ENCODE data around the gene PPM1F. TPM values are rescaled to one million over a fixed set of nuclear protein-coding genes. Genes with fewer than 3 reads are reported as not detected.
A peak's percentile ranks its signal among the peaks of the same experiment; 100 is the strongest.
"Not testable (repeated sequence)": the region's sequence is repeated elsewhere in the genome, so short reads cannot be mapped to it uniquely, and the experiment has no call there.

PPM1F gene
- total RNA-seq, 1 experiment from 2014 or later = 9.2 TPM

- DNase-seq (ENCODE audit: low spot score) = no peak
Observed at GRCh38 chr22:21940521-21940920, 12.1 kb downstream of the PPM1F start.

- DNase-seq (ENCODE audit: low spot score) = not testable (repeated sequence)
Observed at GRCh38 chr22:21939935-21940334, 12.7 kb downstream of the PPM1F start.

- no peak for DNase-seq (ENCODE audit: low spot score)
Observed at GRCh38 chr22:21939461-21939913, 13.2 kb downstream of the PPM1F start.

GRCh38 chr22:21938906-21939305, 13.7 kb downstream of the PPM1F start:
- no peak for DNase-seq (ENCODE audit: low spot score)

GRCh38 chr22:21938071-21938822, 14.4 kb downstream of the PPM1F start:
- peak; percentile 81 for DNase-seq (ENCODE audit: low spot score)

- no peak for DNase-seq (ENCODE audit: low spot score)
Observed at GRCh38 chr22:21937821-21938070, 14.9 kb downstream of the PPM1F start.

- no peak for DNase-seq (ENCODE audit: low spot score)
Observed at GRCh38 chr22:21937041-21937820, 15.4 kb downstream of the PPM1F start.

GRCh38 chr22:21936151-21936775, 16.4 kb downstream of the PPM1F start:
- DNase-seq (ENCODE audit: low spot score) = no peak

GRCh38 chr22:21933910-21934309, 18.7 kb downstream of the PPM1F start:
- no peak for DNase-seq (ENCODE audit: low spot score)

GRCh38 chr22:21933413-21933812, 19.2 kb downstream of the PPM1F start:
- no peak for DNase-seq (ENCODE audit: low spot score)

GRCh38 chr22:21932347-21932746, 20.3 kb downstream of the PPM1F start:
- no peak for DNase-seq (ENCODE audit: low spot score)

- DNase-seq (ENCODE audit: low spot score) = no peak
Observed at GRCh38 chr22:21931056-21931455, 21.6 kb downstream of the PPM1F start.

- DNase-seq (ENCODE audit: low spot score) = no peak
Observed at GRCh38 chr22:21929253-21929652, 23.4 kb downstream of the PPM1F start.

- no peak for DNase-seq (ENCODE audit: low spot score)
Observed at GRCh38 chr22:21928048-21928447, 24.6 kb downstream of the PPM1F start.

GRCh38 chr22:21927174-21927823, 25.3 kb downstream of the PPM1F start:
- no peak for DNase-seq (ENCODE audit: low spot score)

GRCh38 chr22:21926728-21927127, 25.9 kb downstream of the PPM1F start:
- no peak for DNase-seq (ENCODE audit: low spot score)

- no peak for DNase-seq (ENCODE audit: low spot score)
Observed at GRCh38 chr22:21923163-21923561, 29.5 kb downstream of the PPM1F start.

GRCh38 chr22:21922370-21923162, 30.1 kb downstream of the PPM1F start:
- no peak for DNase-seq (ENCODE audit: low spot score)

GRCh38 chr22:21921729-21922128, 30.9 kb downstream of the PPM1F start:
- no peak for DNase-seq (ENCODE audit: low spot score)

GRCh38 chr22:21921184-21921721, 31.4 kb downstream of the PPM1F start:
- no peak for DNase-seq (ENCODE audit: low spot score)
